HepG2 (cell line): ENCODE data around the gene PPP2R5D. TPM values are rescaled to one million over a fixed set of nuclear protein-coding genes. Genes with fewer than 3 reads are reported as not detected.

ENCODE experiments used
- ATAC-seq: fragments of 200-7000 bp; cut with Tn5 transposase; 3 replicates; pipeline ENCODE4 v1.9.1; 2020; ENCODE audit warnings: mild to moderate bottlenecking, moderate library complexity
- Bru-seq: library from RNA; stranded (reverse); fragments of 400-500 nt; gene quantifications from one replicate; lab custom pipeline; 2021; lab: Mats Ljungman, UMichigan
- BruChase-seq, 2 experiments: library from RNA; stranded (reverse); fragments of 400-500 nt; gene quantifications; one replicate each; lab custom pipeline; 2021; lab: Mats Ljungman, UMichigan
- BruUV-seq: library from RNA; stranded (reverse); fragments of 400-500 nt; replicated peaks from 2 replicates; lab custom pipeline; 2021; lab: Mats Ljungman, UMichigan
- CTCF ChIA-PET: fragments of 300-600 bp; formaldehyde crosslinking; extraction: SDS; loops from one replicate; lab custom pipeline; 2021; ENCODE audit warnings: low total read pairs, inconsistent platforms, low intra/inter-chr PET ratio; lab: Yijun Ruan, JAX
- POLR2A ChIA-PET: fragments of 350-600 bp; sonication (Branson Sonifier 250); formaldehyde crosslinking; loops from one replicate; lab custom pipeline; 2020; ENCODE audit warnings: antibody characterized with exemption, inconsistent platforms; lab: Yijun Ruan, JAX
- DNase-seq: peaks from one replicate; pipeline ENCODE4 v3.0.0-alpha.2; 2015; ENCODE audit warnings: low spot score
- FAIRE-seq: peaks from 3 replicates; lab custom pipeline; 2011; peaks lifted over from hg19 to GRCh38; lab: Jason Lieb, UNC
- H2AFZ ChIP-seq: one replicate; pipeline ENCODE4 v1.6.1; 2011; ENCODE audit warnings: low read length, inconsistent platforms
- H3K27ac ChIP-seq: fragments of 300-600 bp; 3 replicates; pipeline ENCODE4 v1.8.0; 2011; ENCODE audit warnings: mixed run types, mild to moderate bottlenecking, mixed read lengths, low read length, inconsistent platforms; ENCODE audit not compliant: insufficient read depth; ENCODE audit errors: extremely low read length
- H3K27me3 ChIP-seq, 2 experiments: fragments of 200-600 bp in 1 of 2; 2 replicates in 1 of 2; 3 replicates in 1 of 2; pipeline versions ENCODE4 v1.6.0 to v1.8.0; 2011; ENCODE audit warnings: low read length in 2 of 2, mild to moderate bottlenecking in 2 of 2, moderate library complexity in 2 of 2, inconsistent platforms in 1 of 2; ENCODE audit not compliant: insufficient read depth in 2 of 2, control insufficient read depth in 1 of 2
- H3K36me3 ChIP-seq, 2 experiments: fragments of 200-600 bp in 1 of 2; replicated peaks in 1 of 2; 2 replicates in 1 of 2; 3 replicates in 1 of 2; pipeline versions ENCODE4 v1.5.1 to v1.8.0; 2011; ENCODE audit warnings: low read length in 2 of 2, inconsistent platforms in 1 of 2; ENCODE audit not compliant: insufficient read depth in 2 of 2, control insufficient read depth in 1 of 2
- H3K4me1 ChIP-seq: 2 replicates; pipeline ENCODE4 v1.5.1; 2012; ENCODE audit warnings: low read length, inconsistent platforms; ENCODE audit not compliant: insufficient read depth
- H3K4me2 ChIP-seq: 2 replicates; pipeline ENCODE4 v1.6.0; 2011; ENCODE audit warnings: low read depth, low read length, inconsistent platforms
- H3K4me3 ChIP-seq, 3 experiments: fragments of 200-600 bp in 1 of 3; sonication (generic), shearing (Covaris generic) in 1 of 3; replicated peaks in 1 of 3; 2 replicates each; pipeline ENCODE4 v1.5.1; 2011 to 2016; ENCODE audit warnings: low read length in 3 of 3, inconsistent platforms in 2 of 3, low read depth in 2 of 3, mild to moderate bottlenecking in 2 of 3, control low read depth in 1 of 3, mixed read lengths in 1 of 3; ENCODE audit not compliant: insufficient read depth in 1 of 3
- H3K79me2 ChIP-seq: one replicate; pipeline ENCODE4 v1.6.1; 2011; ENCODE audit warnings: low read length, inconsistent platforms; ENCODE audit not compliant: insufficient read depth
- H3K9ac ChIP-seq: 2 replicates; pipeline ENCODE4 v1.6.0; 2011; ENCODE audit warnings: mild to moderate bottlenecking, low read depth, low read length, inconsistent platforms; ENCODE audit not compliant: insufficient read depth
- H3K9me3 ChIP-seq: 2 replicates; pipeline ENCODE4 v1.5.1; 2012; ENCODE audit warnings: mild to moderate bottlenecking, low read length
- H4K20me1 ChIP-seq: 2 replicates; pipeline ENCODE4 v1.6.0; 2011; ENCODE audit warnings: inconsistent platforms, mild to moderate bottlenecking, low read length, moderate library complexity; ENCODE audit not compliant: insufficient read depth
- ETV6 ChIP-seq: sonication (generic); formaldehyde crosslinking; conservative IDR thresholded peaks from 2 replicates; pipeline ENCODE4 v1.4.0; 2020; ENCODE audit warnings: missing genetic modification reagents
- STAG1 ChIP-seq: sonication (generic); formaldehyde crosslinking; IDR thresholded peaks from 2 replicates; pipeline ENCODE4 v1.4.0; 2020; ENCODE audit warnings: missing genetic modification reagents
- ZFY ChIP-seq: sonication (generic); formaldehyde crosslinking; IDR thresholded peaks from 2 replicates; pipeline ENCODE4 v1.4.0; 2020; ENCODE audit warnings: missing genetic modification reagents
- ZKSCAN1 ChIP-seq: fragments of 150-350 bp; IDR thresholded peaks from 2 replicates; pipeline ENCODE4 v1.6.1; 2014; ENCODE audit warnings: low read length
- ZNF232 ChIP-seq: sonication (generic); formaldehyde crosslinking; IDR thresholded peaks from 2 replicates; pipeline ENCODE4 v1.4.0; 2020; ENCODE audit warnings: missing genetic modification reagents, borderline replicate concordance
- ZNF333 ChIP-seq: sonication (generic); formaldehyde crosslinking; IDR thresholded peaks from 2 replicates; pipeline ENCODE4 v1.4.0; 2020; ENCODE audit warnings: mild to moderate bottlenecking, missing genetic modification reagents, borderline replicate concordance
- ZNF432 ChIP-seq: sonication (generic); formaldehyde crosslinking; IDR thresholded peaks from 2 replicates; pipeline ENCODE4 v1.5.0; 2020; ENCODE audit warnings: missing genetic modification reagents, mild to moderate bottlenecking, borderline replicate concordance
- ZNF615 ChIP-seq: sonication (generic); formaldehyde crosslinking; IDR thresholded peaks from 2 replicates; pipeline ENCODE4 v1.5.0; 2020; ENCODE audit warnings: mild to moderate bottlenecking, missing genetic modification reagents, borderline replicate concordance
- WGBS: methylation state at CpG from one replicate; pipeline ENCODE4 v1.1.6; 2017; ENCODE audit warnings: low lambda C conversion rate; 5-methylcytosine and 5-hydroxymethylcytosine counted together
- in situ Hi-C: cut with HindIII; loops from 2 replicates; pipeline ENCODE4 v1.10.0; 2017; ENCODE audit warnings: low pct_unique_long_range_greater_than_20kb; ENCODE audit not compliant: extremely low pct_ligation_motif_present
- intact Hi-C: fragments of 100-400 bp; cut with micrococcal nuclease; formaldehyde crosslinking; loops from one replicate; pipeline ENCODE4 v1.10.0; 2022; ENCODE audit not compliant: unreplicated experiment
- long read RNA-seq, 2 experiments: library from RNA in 1 of 2; library from polyadenylated mRNA in 1 of 2; stranded (forward) in 1 of 2; unstranded in 1 of 2; transcript quantifications; one replicate each; pipeline ENCODE4 v2.0.0, GENCODE V29; 2019 to 2022
- polyA minus RNA-seq, 3 experiments: library from RNA; depleted of rRNA, polyadenylated mRNA; stranded (reverse); fragments of >200 nt; gene quantifications; 2 replicates each; pipeline ENCODE4 v1.2.3, GENCODE V29; 2011; ENCODE audit warnings: low replicate concordance in 1 of 3
- polyA plus RNA-seq, 8 experiments: library from polyadenylated mRNA; depleted of rRNA in 3 of 8; stranded (reverse) in 7 of 8; unstranded in 1 of 8; fragments of >200 nt; fragmentation: Illumina TruSeq in 4 of 8; extraction: Trizol in 4 of 8; gene quantifications; 2 replicates each; pipeline versions ENCODE4 v1.2.1 to v1.2.3, GENCODE V29; 2011 to 2016; ENCODE audit warnings: low read depth in 4 of 8, missing spikeins in 1 of 8, mixed read lengths in 1 of 8; ENCODE audit not compliant: insufficient read depth in 1 of 8
- total RNA-seq, 5 experiments: library from RNA; depleted of rRNA; stranded (reverse); fragments of >200 nt; fragmentation: Illumina TruSeq; extraction: Trizol; gene quantifications; 2 replicates each; pipeline ENCODE4 v1.2.3, GENCODE V29; 2016; ENCODE audit warnings: low read depth in 1 of 5
- TF ChIP-seq, protein P1 (sequence below): sonication (generic); formaldehyde crosslinking; IDR thresholded peaks from 2 replicates; pipeline ENCODE4 v1.5.0; 2020; ENCODE audit warnings: missing genetic modification reagents

PPP2R5D gene
- 55.6 and 60.4 TPM in 2 replicates for total RNA-seq (2016; rRNA removed; fragmentation: Illumina TruSeq; extraction: Trizol)
- total RNA-seq (2016; cell fraction: cytosol; rRNA removed; fragmentation: Illumina TruSeq; extraction: Trizol; ENCODE audit: low read depth) = 8.7 and 10.0 TPM in 2 replicates
- total RNA-seq (2016; cell fraction: insoluble cytoplasmic fraction; rRNA removed; fragmentation: Illumina TruSeq; extraction: Trizol) = 50.4 and 57.8 TPM in 2 replicates
- total RNA-seq (2016; cell fraction: membrane; rRNA removed; fragmentation: Illumina TruSeq; extraction: Trizol) = 26.0 and 26.2 TPM in 2 replicates
- total RNA-seq (2016; cell fraction: nucleus; rRNA removed; fragmentation: Illumina TruSeq; extraction: Trizol) = 32.7 and 35.1 TPM in 2 replicates
- 39.4 and 53.7 TPM in 2 replicates for polyA plus RNA-seq (2011; rRNA removed)
- 41.3 and 44.3 TPM in 2 replicates for polyA plus RNA-seq (2011; cell fraction: cytosol; rRNA removed)
- 50.5 and 51.8 TPM in 2 replicates for polyA plus RNA-seq (2011; cell fraction: nucleus; rRNA removed)
- polyA plus RNA-seq (2012) = 34.9 and 36.8 TPM in 2 replicates
- 7.3 and 8.1 TPM in 2 replicates for polyA plus RNA-seq (2016; cell fraction: cytosol; fragmentation: Illumina TruSeq; extraction: Trizol; ENCODE audit: low read depth)
- 57.4 and 66.7 TPM in 2 replicates for polyA plus RNA-seq (2016; cell fraction: insoluble cytoplasmic fraction; fragmentation: Illumina TruSeq; extraction: Trizol; ENCODE audit: low read depth)
- polyA plus RNA-seq (2016; cell fraction: membrane; fragmentation: Illumina TruSeq; extraction: Trizol; ENCODE audit: low read depth) = 15.9 and 19.4 TPM in 2 replicates
- polyA plus RNA-seq (2016; cell fraction: nucleus; fragmentation: Illumina TruSeq; extraction: Trizol; ENCODE audit: insufficient read depth, low read depth) = 64.1 and 68.3 TPM in 2 replicates
- 93.1 and 95.5 TPM in 2 replicates for polyA minus RNA-seq (2011; rRNA and poly(A)+ RNA removed; ENCODE audit: low replicate concordance)
- polyA minus RNA-seq (2011; cell fraction: cytosol; rRNA and poly(A)+ RNA removed) = 33.1 and 38.4 TPM in 2 replicates
- polyA minus RNA-seq (2011; cell fraction: nucleus; rRNA and poly(A)+ RNA removed) = 16.5 and 18.2 TPM in 2 replicates
- percentile 58 among the genes with signal in this experiment for Bru-seq, nascent RNA
- BruChase-seq, experiment 1, labeled RNA remaining after a 6-hour chase = percentile 75 among the genes with signal in this experiment
- BruChase-seq, experiment 2, labeled RNA remaining after a 2-hour chase = percentile 69 among the genes with signal in this experiment
- long read RNA-seq, experiment 1, transcript PPP2R5D-208 (16 exons, 3,044 nt) = major isoform, 28 of 48 reads
- long read RNA-seq, experiment 1, partial matches to known transcripts = 9 of 48 reads
- long read RNA-seq, experiment 1, other reads (novel, unspliced or antisense) = 9 of 48 reads
- long read RNA-seq, experiment 2, transcript PPP2R5D-208 (16 exons, 3,044 nt) = major isoform, 54 of 109 reads
- long read RNA-seq, experiment 2, partial matches to known transcripts = 27 of 109 reads
- long read RNA-seq, experiment 2, other reads (novel, unspliced or antisense) = 28 of 109 reads

DNA sequence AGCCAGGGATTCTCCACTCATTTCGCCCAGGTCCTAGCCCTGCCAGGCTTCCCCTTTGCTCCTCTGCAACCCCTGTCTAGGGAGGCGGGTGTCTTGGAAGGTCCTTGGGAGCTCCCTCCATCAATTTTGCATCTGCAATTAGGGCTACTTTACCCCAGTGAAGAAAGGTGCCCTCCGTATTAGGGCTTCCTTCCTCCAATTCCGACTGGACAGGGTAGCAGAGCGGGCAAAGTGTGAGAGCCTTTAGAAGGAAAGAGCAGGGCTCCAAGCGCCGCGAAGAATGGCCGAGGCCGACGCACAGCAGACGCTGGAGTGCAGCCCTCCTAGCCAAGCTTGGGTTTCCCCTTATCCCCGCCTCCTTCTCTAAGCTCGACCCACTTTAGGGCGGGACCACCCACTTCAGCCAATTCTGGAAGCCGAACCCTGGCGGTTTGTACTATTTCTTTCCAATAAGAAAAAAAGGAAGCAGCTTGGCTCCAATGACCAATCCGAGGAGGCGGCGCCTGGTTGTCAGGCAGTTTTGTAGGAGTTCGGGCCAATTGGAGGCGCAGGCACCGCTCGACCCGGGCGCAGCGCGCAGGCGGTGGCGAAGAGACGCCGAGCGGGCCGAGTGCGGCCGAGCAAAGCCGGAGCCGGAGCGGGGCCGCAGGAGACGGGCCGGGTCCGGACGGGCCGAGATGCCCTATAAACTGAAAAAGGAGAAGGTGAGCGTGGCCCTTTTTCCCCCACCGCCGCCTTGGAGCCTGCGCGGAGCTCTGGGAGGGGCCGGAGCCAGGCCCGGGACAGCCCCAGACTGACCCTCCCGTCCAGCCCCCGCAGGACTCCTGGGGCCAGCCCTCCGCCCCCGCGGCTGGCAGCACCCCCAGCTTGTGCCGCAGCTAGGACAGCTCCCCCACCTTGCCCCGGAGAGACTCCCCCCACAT, at the start of gene PPP2R5D:
PPP2R5D (plus strand) TSS at position 570 of the 923 bp plus-strand sequence; CDS start at position 678, 108 bp downstream.
- 1% methylated on average over 38 of the region's 59 CpGs for WGBS
- intact Hi-C loops = loop anchor here (1.0 kb wide), 1 partner anchor 29 kb away; the partner anchor contains the start of gene MEA1
- CTCF ChIA-PET = no interaction called here
- TF ChIP-seq ZFY (CRISPR knock-in tag) (peak; percentile 91), ZNF333 (CRISPR knock-in tag) (peak; percentile 35; the same call in 1 of the 2 replicates), ZKSCAN1 (no peak), STAG1 (0 out of 2 replicates have a peak, but pooled peaks have one; percentile 6), ZNF615 (CRISPR knock-in tag) (peak; percentile 67; the same call in 1 of the 2 replicates), ZNF232 (CRISPR knock-in tag) (peak; percentile 66; the same call in 1 of the 2 replicates), ZNF432 (CRISPR knock-in tag) (no peak), ETV6 (no peak)
- TF ChIP-seq, protein P1, sequence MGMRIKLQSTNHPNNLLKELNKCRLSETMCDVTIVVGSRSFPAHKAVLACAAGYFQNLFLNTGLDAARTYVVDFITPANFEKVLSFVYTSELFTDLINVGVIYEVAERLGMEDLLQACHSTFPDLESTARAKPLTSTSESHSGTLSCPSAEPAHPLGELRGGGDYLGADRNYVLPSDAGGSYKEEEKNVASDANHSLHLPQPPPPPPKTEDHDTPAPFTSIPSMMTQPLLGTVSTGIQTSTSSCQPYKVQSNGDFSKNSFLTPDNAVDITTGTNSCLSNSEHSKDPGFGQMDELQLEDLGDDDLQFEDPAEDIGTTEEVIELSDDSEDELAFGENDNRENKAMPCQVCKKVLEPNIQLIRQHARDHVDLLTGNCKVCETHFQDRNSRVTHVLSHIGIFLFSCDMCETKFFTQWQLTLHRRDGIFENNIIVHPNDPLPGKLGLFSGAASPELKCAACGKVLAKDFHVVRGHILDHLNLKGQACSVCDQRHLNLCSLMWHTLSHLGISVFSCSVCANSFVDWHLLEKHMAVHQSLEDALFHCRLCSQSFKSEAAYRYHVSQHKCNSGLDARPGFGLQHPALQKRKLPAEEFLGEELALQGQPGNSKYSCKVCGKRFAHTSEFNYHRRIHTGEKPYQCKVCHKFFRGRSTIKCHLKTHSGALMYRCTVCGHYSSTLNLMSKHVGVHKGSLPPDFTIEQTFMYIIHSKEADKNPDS (CRISPR knock-in tag) = no peak

More for the DNA sequence above, at the start of gene PPP2R5D:
- POLR2A ChIA-PET = interaction anchor here (0.6 to 2.7 kb wide), 49 partner anchors 8 to 493 kb away, joined by 3 to 55 read pairs (median 4); partner anchors contain the start of genes BICRAL, CNPY3, CUL7 and GNMT
- peak within 1 kb of the TSS; percentile 99 for H2AFZ ChIP-seq
- FAIRE-seq = peak; percentile 93
- H3K27me3 ChIP-seq = no peaks in the 10 kb centered on the region; a peak in 1 of 5 replicates
- peaks cover 2 to 8% of the 10 kb centered on the region in 2 experiments; a peak in 3 of 5 replicates for H3K36me3 ChIP-seq
- H3K9ac ChIP-seq = peak within 1 kb of the TSS; percentile 85
- peak; percentile 95 for ATAC-seq
- peak within 1 kb of the TSS; percentile 75 for H3K27ac ChIP-seq
- DNase-seq = peak; percentile 100
- in situ Hi-C loops = no loop called here
- no TSS peak for BruUV-seq
- H3K79me2 ChIP-seq = peaks cover 20% of the 10 kb centered on the region
- no peaks in the 10 kb centered on the region for H4K20me1 ChIP-seq
- H3K9me3 ChIP-seq = no peaks in the 10 kb centered on the region
- peaks cover 52% of the 10 kb centered on the region for H3K4me1 ChIP-seq
- H3K4me3 ChIP-seq = peak within 1 kb of the TSS; percentile 88 to 99 (median 92)
- H3K4me2 ChIP-seq = peak within 1 kb of the TSS; percentile 98
